ENCODE results near the gene HOATZ. TPM values are rescaled to one million over a fixed set of nuclear protein-coding genes. Genes with fewer than 3 reads are reported as not detected.

The HOATZ gene
- total and polyA plus RNA-seq, 2 donors (not counting 3 experiments of a cell fraction or from before 2014, with no cell fraction given) = not detected

DNA sequence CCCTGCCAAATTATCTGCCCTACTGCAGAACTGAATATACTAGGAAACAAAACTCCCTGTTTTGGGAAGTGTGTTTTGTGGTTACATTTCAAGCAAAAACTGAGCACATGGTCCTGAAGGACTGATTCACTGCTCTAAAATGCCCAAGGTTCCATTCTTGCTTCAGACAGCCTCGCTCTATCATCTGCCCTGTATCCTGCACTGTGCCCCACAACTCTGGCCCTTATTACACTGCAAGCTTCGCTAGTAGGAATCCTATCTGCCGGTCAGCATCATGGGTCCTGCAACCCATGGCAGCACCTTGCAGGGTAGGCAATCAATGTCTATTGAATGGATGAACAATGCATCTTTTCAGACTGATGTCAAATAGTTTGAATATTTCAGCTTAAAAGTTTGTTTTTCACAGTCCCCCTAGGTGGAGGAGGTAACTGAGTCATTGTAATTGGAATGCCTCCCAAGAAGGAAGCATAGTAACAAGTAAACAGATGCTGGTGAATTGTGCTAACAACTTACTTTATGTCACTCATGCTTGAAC lies 47.3 kb downstream of the HOATZ start:
- FAIRE-seq (no peak), DNase-seq (ENCODE audit: low read depth, low spot score) (no peak)
- Histone ChIP-seq H3K79me2 (ENCODE audit: control insufficient read depth, insufficient read depth, low read length) (no peaks in the 10 kb centered on the region), H3K27me3 (ENCODE audit: control insufficient read depth in 2 of 2, insufficient read depth in 2 of 2, low read length in 2 of 2) (no peaks in the 10 kb centered on the region), H3K27ac (ENCODE audit: insufficient read depth, low read depth, low read length) (no peak overlapping the region), H3K36me3 (ENCODE audit: control insufficient read depth in 2 of 2, extremely low read depth in 1 of 2, insufficient read depth in 2 of 2, low read length in 2 of 2) (no peaks in the 10 kb centered on the region), H3K4me1 (ENCODE audit: control insufficient read depth, extremely low read depth, insufficient read depth, low read length) (no peaks in the 10 kb centered on the region), H3K9me3 (replicated peaks; ENCODE audit: control insufficient read depth, insufficient read depth, low read length) (no peaks in the 10 kb centered on the region), H3K9me1 (replicated peaks; ENCODE audit: control insufficient read depth, extremely low read depth, insufficient read depth, low read length) (no peaks in the 10 kb centered on the region), H3K4me3 (replicated peaks in 1 of 3; ENCODE audit: insufficient read depth in 1 of 3, low read depth in 1 of 3, low read length in 3 of 3) (no peak overlapping the region), H2AFZ (ENCODE audit: low read depth, low read length) (no peak overlapping the region), H4K20me1 (replicated peaks; ENCODE audit: control insufficient read depth, extremely low read depth, insufficient read depth, low read length) (no peaks in the 10 kb centered on the region), H3K4me2 (ENCODE audit: insufficient read depth, low read length) (no peak overlapping the region), H3K9ac (replicated peaks; ENCODE audit: extremely low read depth, insufficient read depth, low read length) (no peak overlapping the region)
- intact Hi-C loops (cut with micrococcal nuclease) = no loop called here
- ChIA-PET CTCF (interaction anchor here (1.2 to 4.0 kb wide), 4 partner anchors 10 to 290 kb away, joined by 3 to 15 read pairs (median 6); no protein-coding TSS in a partner anchor), POLR2A (no interaction called here)
- TF ChIP-seq EZH2 (IDR thresholded peaks at IDR 0.05; ENCODE audit: borderline replicate concordance, low read depth, low read length, severe bottlenecking) (no peak), JUN (IDR thresholded peaks at IDR 0.05; ENCODE audit: borderline replicate concordance, insufficient read depth, insufficient read length, low read depth) (no peak), FOS (IDR thresholded peaks at IDR 0.05; ENCODE audit: borderline replicate concordance, insufficient read depth, low read length) (no peak), POLR2A (IDR thresholded peaks at IDR 0.05; ENCODE audit: low read depth, low read length) (no peak), MAX (IDR thresholded peaks at IDR 0.05; ENCODE audit: insufficient read depth, insufficient read length) (no peak), MYC (IDR thresholded peaks at IDR 0.05; ENCODE audit: low read depth, low read length) (no peak), POLR2AphosphoS5 (IDR thresholded peaks at IDR 0.05; ENCODE audit: insufficient read depth, low read depth, low read length) (no peak), CTCF (IDR thresholded peaks at IDR 0.05; ENCODE audit: extremely low read depth in 1 of 2, insufficient read depth in 1 of 2, low read depth in 1 of 2, low read length in 2 of 2) (no peak), GATA2 (IDR thresholded peaks at IDR 0.05; ENCODE audit: insufficient read depth, insufficient read length, low read depth, low read length) (no peak)
- dilution Hi-C loops (cut with MboI; ENCODE audit: extremely low pct_ligation_motif_present, low sequenced_read_pairs) = no loop called here
- BruUV-seq (replicated peaks) = no TSS peak
